Prostate gland (tissue), 2 donors: ENCODE measurements around the gene DPYSL5.

ENCODE experiments used
- CTCF ChIP-seq, 4 experiments: fragments of 200-600 bp in 2 of 4; fragments of 450-650 bp in 2 of 4; sonication (generic) in 2 of 4; IDR thresholded peaks; 1 replicate in 3 of 4; 2 replicates in 1 of 4; pipeline ENCODE4 v1.5.1; 2016 to 2019; ENCODE audit warnings: antibody characterized with exemption in 4 of 4, mild to moderate bottlenecking in 2 of 4, moderate library complexity in 2 of 4
- POLR2A ChIP-seq: fragments of 450-650 bp; IDR thresholded peaks from one replicate; pipeline ENCODE4 v1.6.1; 2016; ENCODE audit warnings: antibody characterized with exemption, mild to moderate bottlenecking
- POLR2AphosphoS5 ChIP-seq: sonication (generic); formaldehyde crosslinking; IDR thresholded peaks from one replicate; pipeline ENCODE4 v1.6.1; 2017; ENCODE audit warnings: antibody characterized with exemption

GRCh38 chr2:26852405-26853306 is 4.7 kb downstream of the DPYSL5 start:
- TF ChIP-seq CTCF (IDR thresholded peaks at IDR 0.05): no peak
- TF ChIP-seq POLR2A: no peak
- no peak for TF ChIP-seq POLR2AphosphoS5
